ENCODE results near the gene HMCN2. TPM values are rescaled to one million over a fixed set of nuclear protein-coding genes. Genes with fewer than 3 reads are reported as not detected.

The HMCN2 gene
- polyA plus RNA-seq, 2 of the 4 experiments (the other 2 are of a cell fraction): 0.01 TPM; not detected in 1

GRCh38 chr9:130382096-130382495 lies 116.5 kb downstream of the HMCN2 start (continued):
- TF ChIP-seq REST (IDR thresholded peaks at IDR 0.05) (no peak), HOXA7 (CRISPR knock-in tag; IDR thresholded peaks at IDR 0.05) (no peak)
- TF ChIP-seq, protein P1, sequence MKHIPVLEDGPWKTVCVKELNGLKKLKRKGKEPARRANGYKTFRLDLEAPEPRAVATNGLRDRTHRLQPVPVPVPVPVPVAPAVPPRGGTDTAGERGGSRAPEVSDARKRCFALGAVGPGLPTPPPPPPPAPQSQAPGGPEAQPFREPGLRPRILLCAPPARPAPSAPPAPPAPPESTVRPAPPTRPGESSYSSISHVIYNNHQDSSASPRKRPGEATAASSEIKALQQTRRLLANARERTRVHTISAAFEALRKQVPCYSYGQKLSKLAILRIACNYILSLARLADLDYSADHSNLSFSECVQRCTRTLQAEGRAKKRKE (CRISPR knock-in tag; IDR thresholded peaks at IDR 0.05; ENCODE audit: low read depth): no peak

GRCh38 chr9:130382636-130383349 lies 117.2 kb downstream of the HMCN2 start:
- no peaks in the 10 kb centered on the region for H3K9me3 ChIP-seq
- H3K4me1 ChIP-seq: no peaks in the 10 kb centered on the region
- no peak overlapping the region for H3K4me3 ChIP-seq
- DNase-seq (ENCODE audit: low read depth in 1 of 2, low spot score in 1 of 2) (no peak), ATAC-seq (no peak), FAIRE-seq (no peak)
- 61% methylated on average over 9 of the region's 20 CpGs for WGBS (ENCODE audit: missing lambda C conversion rate)
- no peak for TF ChIP-seq KDM5A (IDR thresholded peaks at IDR 0.05)
- no peak for TF ChIP-seq POLR2A (IDR thresholded peaks at IDR 0.05; ENCODE audit: low read length)
- TF ChIP-seq, protein P2, sequence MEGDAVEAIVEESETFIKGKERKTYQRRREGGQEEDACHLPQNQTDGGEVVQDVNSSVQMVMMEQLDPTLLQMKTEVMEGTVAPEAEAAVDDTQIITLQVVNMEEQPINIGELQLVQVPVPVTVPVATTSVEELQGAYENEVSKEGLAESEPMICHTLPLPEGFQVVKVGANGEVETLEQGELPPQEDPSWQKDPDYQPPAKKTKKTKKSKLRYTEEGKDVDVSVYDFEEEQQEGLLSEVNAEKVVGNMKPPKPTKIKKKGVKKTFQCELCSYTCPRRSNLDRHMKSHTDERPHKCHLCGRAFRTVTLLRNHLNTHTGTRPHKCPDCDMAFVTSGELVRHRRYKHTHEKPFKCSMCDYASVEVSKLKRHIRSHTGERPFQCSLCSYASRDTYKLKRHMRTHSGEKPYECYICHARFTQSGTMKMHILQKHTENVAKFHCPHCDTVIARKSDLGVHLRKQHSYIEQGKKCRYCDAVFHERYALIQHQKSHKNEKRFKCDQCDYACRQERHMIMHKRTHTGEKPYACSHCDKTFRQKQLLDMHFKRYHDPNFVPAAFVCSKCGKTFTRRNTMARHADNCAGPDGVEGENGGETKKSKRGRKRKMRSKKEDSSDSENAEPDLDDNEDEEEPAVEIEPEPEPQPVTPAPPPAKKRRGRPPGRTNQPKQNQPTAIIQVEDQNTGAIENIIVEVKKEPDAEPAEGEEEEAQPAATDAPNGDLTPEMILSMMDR (IDR thresholded peaks at IDR 0.05): no peak
- no peak for TF ChIP-seq HEYL (CRISPR knock-in tag; IDR thresholded peaks at IDR 0.05)
- no peak for TF ChIP-seq PHF8 (IDR thresholded peaks at IDR 0.05; ENCODE audit: borderline replicate concordance, low read depth)
- TF ChIP-seq RCOR1 (IDR thresholded peaks at IDR 0.05; ENCODE audit: low read depth, low read length): no peak
- TF ChIP-seq ZSCAN20 (CRISPR knock-in tag; IDR thresholded peaks at IDR 0.05): no peak
- TF ChIP-seq REST (IDR thresholded peaks at IDR 0.05): no peak
- TF ChIP-seq FOSL2 (IDR thresholded peaks at IDR 0.05): no peak
- TF ChIP-seq FOSL2 (CRISPR knock-in tag; IDR thresholded peaks at IDR 0.05): no peak
- TF ChIP-seq, protein P3, sequence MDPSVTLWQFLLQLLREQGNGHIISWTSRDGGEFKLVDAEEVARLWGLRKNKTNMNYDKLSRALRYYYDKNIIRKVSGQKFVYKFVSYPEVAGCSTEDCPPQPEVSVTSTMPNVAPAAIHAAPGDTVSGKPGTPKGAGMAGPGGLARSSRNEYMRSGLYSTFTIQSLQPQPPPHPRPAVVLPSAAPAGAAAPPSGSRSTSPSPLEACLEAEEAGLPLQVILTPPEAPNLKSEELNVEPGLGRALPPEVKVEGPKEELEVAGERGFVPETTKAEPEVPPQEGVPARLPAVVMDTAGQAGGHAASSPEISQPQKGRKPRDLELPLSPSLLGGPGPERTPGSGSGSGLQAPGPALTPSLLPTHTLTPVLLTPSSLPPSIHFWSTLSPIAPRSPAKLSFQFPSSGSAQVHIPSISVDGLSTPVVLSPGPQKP (IDR thresholded peaks at IDR 0.05; ENCODE audit: low read depth, low read length): no peak
- TF ChIP-seq CHD4 (IDR thresholded peaks at IDR 0.05; ENCODE audit: borderline replicate concordance): no peak
- TF ChIP-seq HOXA7 (CRISPR knock-in tag; IDR thresholded peaks at IDR 0.05): no peak
- TF ChIP-seq E2F6 (IDR thresholded peaks at IDR 0.05; ENCODE audit: borderline replicate concordance, low read depth): no peak
- no peak for TF ChIP-seq HOXB13 (CRISPR knock-in tag; IDR thresholded peaks at IDR 0.05; ENCODE audit: low read depth)
- TF ChIP-seq ZC3H11A (IDR thresholded peaks at IDR 0.05): no peak
- no peak for TF ChIP-seq EHMT2 (IDR thresholded peaks at IDR 0.05; ENCODE audit: low read depth)
- no peak overlapping the region for H3K27ac ChIP-seq
- ChIA-PET CTCF (interaction anchor here (1.0 to 1.5 kb wide), 2 partner anchors 13 to 40 kb away, joined by 3 to 4 read pairs; no protein-coding TSS in a partner anchor), POLR2A (no interaction called here)
- no peak overlapping the region for H3K4me2 ChIP-seq
